Activated T-helper 1 cell treated with anti-CD3 and anti-CD28 coated beads, Interleukin-2, amount 50 U/mL, for 16 hours (primary cell): ENCODE data around the gene CBX4.

ENCODE experiments used
- DNase-seq, 2 donors: peaks; one replicate each; pipeline ENCODE4 v3.0.0-alpha.2; 2020; ENCODE audit warnings: low read depth in 1 of 2, low spot score in 1 of 2

The CBX4 gene

GRCh38 chr17:79790805-79791734 is 48.2 kb downstream of the CBX4 start:
- no peak for DNase-seq

GRCh38 chr17:79789943-79790804 is 49.1 kb downstream of the CBX4 start:
- DNase-seq, result no peak

- no peak for DNase-seq
Observed at GRCh38 chr17:79788989-79789942, 50.0 kb downstream of the CBX4 start.

DNA sequence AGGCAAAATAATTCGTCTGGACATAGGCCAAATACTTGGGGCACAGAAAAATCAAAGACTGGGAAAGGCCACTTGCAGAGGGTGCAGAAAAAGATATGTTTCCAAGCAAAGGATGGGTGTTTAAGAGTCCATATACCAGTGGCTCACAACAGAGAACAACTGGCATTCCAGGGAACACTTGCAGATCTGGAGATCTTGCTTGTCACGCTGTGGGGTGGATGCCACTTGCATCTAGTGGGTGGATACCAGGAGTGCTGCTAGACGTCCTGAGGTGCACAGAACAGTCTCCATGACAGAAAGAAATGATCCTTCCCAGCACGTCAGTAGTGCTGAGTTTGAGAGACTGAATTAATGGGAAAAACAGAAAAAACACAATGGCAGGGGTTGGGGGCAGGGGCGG is 50.8 kb downstream of the CBX4 start:
- no peak for DNase-seq

- DNase-seq, result no peak
Observed at GRCh38 chr17:79786930-79787643, 52.2 kb downstream of the CBX4 start.

GRCh38 chr17:79785900-79786810 is 53.1 kb downstream of the CBX4 start:
- no peak for DNase-seq

GRCh38 chr17:79785017-79785899 is 54.0 kb downstream of the CBX4 start:
- no peak for DNase-seq

GRCh38 chr17:79784353-79785016 is 54.8 kb downstream of the CBX4 start:
- no peak for DNase-seq

GRCh38 chr17:79783891-79784290 is 55.3 kb downstream of the CBX4 start:
- no peak for DNase-seq
